ENCODE measurements around the gene FRMD4B. TPM values are rescaled to one million over a fixed set of nuclear protein-coding genes. Genes with fewer than 3 reads are reported as not detected.
"Not testable (repeated sequence)": the region's sequence is repeated elsewhere in the genome, so short reads cannot be mapped to it uniquely, and the experiment has no call there.

FRMD4B gene
- total RNA-seq, 2 donors from 2014 or later = 30.6 to 37.8 TPM

GRCh38 chr3:69239063-69239462 is 146.8 kb downstream of the FRMD4B start:
- no peak overlapping the region for H3K4me3 ChIP-seq
- no peak for DNase-seq (ENCODE audit: low spot score)
- H3K27me3 ChIP-seq = no peaks in the 10 kb centered on the region
- H3K36me3 ChIP-seq = no peaks in the 10 kb centered on the region
- TF ChIP-seq CTCF (IDR thresholded peaks at IDR 0.05) = no peak
- H3K9me3 ChIP-seq = no peaks in the 10 kb centered on the region
- no peak overlapping the region for H3K27ac ChIP-seq
- peaks cover 0 to 28% of the 10 kb centered on the region in 2 donors for H3K4me1 ChIP-seq

GRCh38 chr3:69236812-69237707 is 148.8 kb downstream of the FRMD4B start:
- no peak for DNase-seq (ENCODE audit: low spot score)
- H3K4me3 ChIP-seq = peak overlapping the region in 1 of 2 donors; percentile 18

GRCh38 chr3:69235882-69236281 is 150.0 kb downstream of the FRMD4B start:
- Histone ChIP-seq H3K27me3 (no peaks in the 10 kb centered on the region), H3K4me1 (peaks cover 0 to 17% of the 10 kb centered on the region in 2 donors), H3K27ac (no peak overlapping the region), H3K36me3 (peaks cover 4% of the 10 kb centered on the region), H3K4me3 (no peak overlapping the region), H3K9me3 (no peaks in the 10 kb centered on the region)
- DNase-seq (ENCODE audit: low spot score) = no peak
- TF ChIP-seq CTCF (IDR thresholded peaks at IDR 0.05) = no peak

More at GRCh38 chr3:69236812-69237707, 148.8 kb downstream of the FRMD4B start:
- Histone ChIP-seq H3K27ac (peak overlapping the region in 1 of 2 donors; percentile 43), H3K4me1 (peaks cover 0 to 20% of the 10 kb centered on the region in 2 donors), H3K36me3 (peaks cover 4% of the 10 kb centered on the region), H3K9me3 (no peaks in the 10 kb centered on the region), H3K27me3 (no peaks in the 10 kb centered on the region)
- TF ChIP-seq CTCF (IDR thresholded peaks at IDR 0.05) = peak in 1 of 2 donors; percentile 14

- peaks cover 0 to 13% of the 10 kb centered on the region in 2 donors for H3K4me1 ChIP-seq
- H3K4me3 ChIP-seq; H3K9me3 ChIP-seq; H3K27me3 ChIP-seq; DNase-seq (ENCODE audit: low spot score); H3K36me3 ChIP-seq; H3K27ac ChIP-seq: not testable (repeated sequence)
These were observed 150.7 kb downstream of the FRMD4B start for GRCh38 chr3:69235227-69235626.

GRCh38 chr3:69232482-69232881 is 153.4 kb downstream of the FRMD4B start:
- no peak for TF ChIP-seq CTCF (IDR thresholded peaks at IDR 0.05)
- DNase-seq (ENCODE audit: low spot score) = no peak
- Histone ChIP-seq H3K27me3 (no peaks in the 10 kb centered on the region), H3K4me1 (peaks cover 0 to 9% of the 10 kb centered on the region in 2 donors), H3K4me3 (no peak overlapping the region), H3K27ac (no peak overlapping the region), H3K9me3 (no peaks in the 10 kb centered on the region), H3K36me3 (peaks cover 4% of the 10 kb centered on the region)

- DNase-seq (ENCODE audit: low spot score) = no peak
- no peaks in the 10 kb centered on the region for H3K27me3 ChIP-seq
- no peak for TF ChIP-seq CTCF (IDR thresholded peaks at IDR 0.05)
- no peak overlapping the region for H3K27ac ChIP-seq
- H3K9me3 ChIP-seq = no peaks in the 10 kb centered on the region
- peaks cover 0 to 4% of the 10 kb centered on the region in 2 donors for H3K4me1 ChIP-seq
- peaks cover 4% of the 10 kb centered on the region for H3K36me3 ChIP-seq
- no peak overlapping the region for H3K4me3 ChIP-seq
These were observed 153.9 kb downstream of the FRMD4B start for GRCh38 chr3:69231929-69232440.
